GM12874 (cell line): ENCODE results near the gene IRX5.

Experiments
- TF ChIP-seq, protein P1 (sequence below): IDR thresholded peaks from 2 replicates; pipeline ENCODE4 v1.5.1; 2011; ENCODE audit warnings: low read depth, mild to moderate bottlenecking, control low read depth, low read length, moderate library complexity; ENCODE audit not compliant: insufficient read depth

IRX5 gene

DNA sequence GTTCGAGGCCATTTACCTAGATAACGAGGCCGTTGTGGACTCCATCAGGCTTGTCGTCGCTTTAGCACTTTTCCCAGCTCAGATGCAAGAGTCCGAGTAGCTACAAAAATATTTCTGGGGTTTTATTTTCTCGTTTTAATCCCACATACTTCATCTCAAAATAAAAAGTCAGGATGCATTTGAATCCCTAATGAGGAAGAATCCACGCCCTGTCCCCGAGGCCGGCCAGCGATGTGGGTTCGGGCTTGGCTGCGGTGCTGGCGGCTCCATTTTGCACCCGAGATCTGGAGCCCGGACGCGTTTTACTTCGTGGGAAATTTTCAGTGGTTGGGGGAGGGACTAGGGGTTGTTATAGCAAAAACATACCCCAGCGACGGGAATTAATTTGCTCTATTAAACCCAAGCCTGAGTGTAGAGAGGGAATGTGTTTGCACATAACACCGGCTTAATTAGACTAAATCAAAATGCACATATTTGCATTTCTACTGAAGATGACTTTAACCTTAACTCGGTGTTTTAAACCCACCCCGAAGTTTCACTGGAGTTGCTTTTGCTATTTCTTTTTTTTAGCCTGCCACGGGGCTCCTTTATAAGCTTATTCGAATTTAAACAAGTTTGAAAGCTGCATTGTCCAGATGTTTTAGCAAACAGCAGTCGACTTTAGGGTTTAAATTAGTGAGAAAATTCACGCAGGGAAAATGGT is 4.8 kb downstream of the IRX5 start:
- TF ChIP-seq, protein P1, sequence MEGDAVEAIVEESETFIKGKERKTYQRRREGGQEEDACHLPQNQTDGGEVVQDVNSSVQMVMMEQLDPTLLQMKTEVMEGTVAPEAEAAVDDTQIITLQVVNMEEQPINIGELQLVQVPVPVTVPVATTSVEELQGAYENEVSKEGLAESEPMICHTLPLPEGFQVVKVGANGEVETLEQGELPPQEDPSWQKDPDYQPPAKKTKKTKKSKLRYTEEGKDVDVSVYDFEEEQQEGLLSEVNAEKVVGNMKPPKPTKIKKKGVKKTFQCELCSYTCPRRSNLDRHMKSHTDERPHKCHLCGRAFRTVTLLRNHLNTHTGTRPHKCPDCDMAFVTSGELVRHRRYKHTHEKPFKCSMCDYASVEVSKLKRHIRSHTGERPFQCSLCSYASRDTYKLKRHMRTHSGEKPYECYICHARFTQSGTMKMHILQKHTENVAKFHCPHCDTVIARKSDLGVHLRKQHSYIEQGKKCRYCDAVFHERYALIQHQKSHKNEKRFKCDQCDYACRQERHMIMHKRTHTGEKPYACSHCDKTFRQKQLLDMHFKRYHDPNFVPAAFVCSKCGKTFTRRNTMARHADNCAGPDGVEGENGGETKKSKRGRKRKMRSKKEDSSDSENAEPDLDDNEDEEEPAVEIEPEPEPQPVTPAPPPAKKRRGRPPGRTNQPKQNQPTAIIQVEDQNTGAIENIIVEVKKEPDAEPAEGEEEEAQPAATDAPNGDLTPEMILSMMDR = no peak

DNA sequence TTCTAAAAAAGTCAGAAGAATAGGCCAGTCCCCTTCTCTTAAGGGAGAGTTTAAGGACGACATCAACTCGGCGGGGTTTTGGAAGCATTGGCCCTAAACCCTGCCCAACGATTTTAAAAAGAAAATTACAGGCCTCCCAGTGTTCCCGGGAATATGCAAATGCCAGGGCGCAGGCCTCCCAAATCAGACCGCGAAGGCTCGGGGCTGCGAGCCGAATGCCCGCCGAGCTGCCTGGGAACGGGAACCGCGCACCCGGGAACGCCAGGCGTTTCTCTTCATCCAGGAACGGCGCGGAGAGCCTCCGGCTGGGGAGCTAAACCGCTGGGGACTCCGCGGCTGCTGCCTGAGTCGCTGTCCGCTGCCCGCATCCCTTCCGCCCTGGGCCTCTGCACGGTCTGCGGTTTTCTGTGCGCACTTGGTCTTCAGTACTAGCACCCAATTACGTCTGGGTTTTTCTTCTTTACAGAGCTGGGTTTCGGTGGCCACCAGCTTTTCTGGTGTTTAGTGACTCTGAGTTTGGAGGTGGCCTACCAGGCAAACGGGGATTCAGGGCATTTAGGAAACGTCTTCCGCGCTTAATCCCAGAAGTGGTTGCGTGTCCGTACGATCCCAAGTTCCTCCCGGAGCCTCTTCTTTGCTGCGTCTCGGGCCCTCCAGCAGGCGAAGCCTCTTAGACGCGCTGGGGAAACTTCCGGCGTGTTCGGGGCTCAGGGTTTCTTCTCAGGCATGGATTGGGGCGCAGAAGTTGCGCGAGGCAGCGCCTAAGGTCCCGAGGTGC is 5.7 kb downstream of the IRX5 start:
- TF ChIP-seq, protein P1 = no peak

DNA sequence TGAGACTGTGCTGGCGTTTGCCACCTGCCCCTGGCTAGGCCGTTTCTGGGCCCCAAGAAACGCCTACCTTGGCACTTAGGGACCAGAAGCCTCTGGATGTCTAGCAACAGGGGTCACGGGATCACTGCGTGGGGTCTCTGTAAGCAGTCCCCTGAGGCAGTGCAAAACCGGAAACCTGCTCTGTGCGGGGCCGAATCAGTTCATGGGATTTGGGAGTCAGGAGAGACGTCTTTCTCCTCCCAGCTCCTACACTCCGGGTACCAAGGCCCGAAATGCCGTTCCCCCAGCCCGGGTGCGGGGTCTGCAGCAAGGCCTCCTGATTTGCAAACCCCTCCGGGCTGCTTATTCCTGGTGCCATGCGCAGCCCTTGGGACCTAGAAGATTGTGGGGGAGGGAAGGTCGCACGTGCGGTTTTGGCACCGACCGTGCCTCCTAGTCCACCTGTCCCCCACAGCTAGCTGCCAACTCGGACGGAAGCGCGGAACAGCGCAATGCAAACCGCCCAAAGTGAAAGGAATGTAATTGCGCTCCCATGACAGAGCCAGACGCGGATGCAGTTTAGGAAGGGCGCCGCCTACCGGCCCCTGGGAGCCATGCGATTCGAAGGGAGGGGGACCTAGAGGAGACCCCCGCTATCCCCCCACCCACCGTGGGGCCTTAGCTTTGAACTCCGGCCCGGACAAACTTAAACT is 6.5 kb downstream of the IRX5 start:
- TF ChIP-seq, protein P1 = peak; percentile 66

DNA sequence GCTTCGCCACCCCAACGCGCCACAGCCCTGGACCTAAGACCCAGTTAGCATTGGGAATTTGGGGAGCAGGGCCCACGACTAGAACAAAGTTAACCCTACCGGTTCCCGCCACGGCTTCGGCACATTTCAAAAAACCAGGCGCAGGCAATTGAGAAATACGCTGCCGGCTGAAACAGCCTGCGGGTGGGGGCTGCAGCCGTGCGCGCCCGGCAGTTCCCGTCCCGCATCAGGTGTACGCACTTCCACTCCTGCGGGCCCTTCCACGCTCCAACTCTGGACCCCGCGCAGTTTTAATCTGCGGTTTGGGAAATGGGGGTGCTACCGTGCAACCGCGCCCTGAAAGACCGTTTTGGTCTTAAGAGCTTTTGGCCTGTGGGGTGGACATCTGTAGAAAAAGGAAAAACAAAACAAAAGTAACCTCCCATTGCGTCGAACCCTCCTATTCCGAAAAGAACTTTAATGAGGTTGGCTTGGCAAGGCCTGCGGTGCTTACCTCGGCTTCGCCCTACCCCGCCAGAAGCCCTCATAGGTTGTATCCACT is 7.1 kb downstream of the IRX5 start:
- TF ChIP-seq, protein P1 = no peak

DNA sequence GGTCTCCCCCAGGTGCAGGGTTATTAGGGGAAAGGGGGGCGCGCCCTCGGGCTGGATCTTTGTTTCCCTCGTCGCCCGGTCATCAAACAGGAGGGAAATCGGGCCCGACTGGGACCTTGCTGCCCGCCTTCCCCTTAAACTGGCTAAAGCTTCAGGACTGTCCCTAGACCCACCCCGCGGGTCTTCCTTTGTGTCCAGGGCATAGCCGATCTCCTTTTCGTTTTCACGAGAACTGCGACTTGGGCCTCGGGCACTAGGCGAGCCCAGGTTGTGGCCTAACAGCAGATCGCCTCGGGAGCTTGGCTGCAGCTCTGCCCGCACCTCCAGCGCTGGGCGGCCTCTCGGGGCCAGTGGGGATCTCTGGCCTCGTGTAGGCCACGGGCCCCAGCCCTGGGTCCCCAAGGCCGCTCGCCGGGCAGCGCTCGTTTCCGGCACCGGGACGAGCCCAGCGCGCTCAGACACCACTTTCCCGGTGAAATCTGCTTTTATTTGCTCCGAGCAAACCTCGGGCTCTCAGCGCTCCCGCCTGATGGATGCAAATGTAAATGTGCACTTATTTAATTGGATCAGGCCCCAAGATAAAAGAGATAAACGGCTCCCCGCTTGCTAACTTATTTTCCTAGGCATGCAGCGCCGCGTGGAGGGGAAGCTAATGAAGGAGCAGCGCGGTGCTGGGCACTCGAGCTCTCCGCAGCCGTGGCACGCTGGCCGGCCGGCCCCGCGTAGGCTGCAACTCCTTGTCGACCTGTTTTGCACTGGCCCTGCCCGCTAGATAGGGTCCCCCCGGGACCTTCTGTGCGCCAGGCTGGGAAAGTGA is 7.8 kb downstream of the IRX5 start:
- TF ChIP-seq, protein P1 = no peak

DNA sequence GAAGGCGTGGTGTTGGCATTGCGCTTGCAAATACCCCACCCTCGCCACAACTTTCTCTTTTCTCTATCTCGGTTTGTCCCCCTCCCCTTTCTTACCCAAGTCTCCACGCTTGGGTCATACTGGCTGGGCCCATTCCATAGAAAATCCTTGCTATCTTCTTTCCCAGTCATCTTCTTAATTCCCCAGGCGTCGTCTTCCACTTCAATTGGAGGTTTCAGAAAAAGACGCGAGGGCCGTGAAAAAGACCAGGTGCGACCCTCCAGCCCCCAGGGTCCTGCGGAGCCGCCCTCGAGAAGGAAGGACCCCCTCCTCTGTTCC is 8.3 kb downstream of the IRX5 start:
- TF ChIP-seq, protein P1 = no peak
